NCI-H1092 treated with DMSO at 0.1 percent for 48 hours (cell line): Measurements from ENCODE around the gene TMEM178B.
"Not testable (repeated sequence)": the region's sequence is repeated elsewhere in the genome, so short reads cannot be mapped to it uniquely, and the experiment has no call there.

Experiments used
- DNase-seq: peaks from one replicate; lab custom pipeline; 2025; lab: John Stamatoyannopoulos, UW

TMEM178B gene

GRCh38 chr7:141074162-141074991 is 513 bp downstream of the TMEM178B start:
- peak; percentile 78 for DNase-seq

- peak; percentile 77 for DNase-seq
Observed at GRCh38 chr7:141074997-141075396, 1.1 kb downstream of the TMEM178B start.

GRCh38 chr7:141076377-141076776 is 2.5 kb downstream of the TMEM178B start:
- peak; percentile 90 for DNase-seq

- DNase-seq, result no peak
Observed at GRCh38 chr7:141079219-141079618, 5.4 kb downstream of the TMEM178B start.

- not testable (repeated sequence) for DNase-seq
Observed at GRCh38 chr7:141089490-141089889, 15.6 kb downstream of the TMEM178B start.

GRCh38 chr7:141094336-141095070 is 20.6 kb downstream of the TMEM178B start:
- DNase-seq, result no peak

- DNase-seq, result no peak
Observed at GRCh38 chr7:141097430-141097829, 23.6 kb downstream of the TMEM178B start.

GRCh38 chr7:141102436-141102835 is 28.6 kb downstream of the TMEM178B start:
- DNase-seq, result no peak

GRCh38 chr7:141103847-141104429 is 30.1 kb downstream of the TMEM178B start:
- DNase-seq, result no peak

- no peak for DNase-seq
Observed at GRCh38 chr7:141113131-141113530, 39.3 kb downstream of the TMEM178B start.

GRCh38 chr7:141114029-141114664 is 40.3 kb downstream of the TMEM178B start:
- peak; percentile 42 for DNase-seq

- peak; percentile 99 for DNase-seq
Observed at GRCh38 chr7:141115965-141116364, 42.1 kb downstream of the TMEM178B start.

GRCh38 chr7:141116661-141117060 is 42.8 kb downstream of the TMEM178B start:
- DNase-seq, result not testable (repeated sequence)

GRCh38 chr7:141118767-141119166 is 44.9 kb downstream of the TMEM178B start:
- no peak for DNase-seq

GRCh38 chr7:141119187-141119586 is 45.3 kb downstream of the TMEM178B start:
- DNase-seq, result no peak

GRCh38 chr7:141122736-141123135 is 48.9 kb downstream of the TMEM178B start:
- peak; percentile 46 for DNase-seq

GRCh38 chr7:141123522-141123921 is 49.7 kb downstream of the TMEM178B start:
- no peak for DNase-seq

- no peak for DNase-seq
Observed at GRCh38 chr7:141126107-141126506, 52.2 kb downstream of the TMEM178B start.

- no peak for DNase-seq
Observed at GRCh38 chr7:141128506-141128905, 54.6 kb downstream of the TMEM178B start.

GRCh38 chr7:141128931-141129330 is 55.1 kb downstream of the TMEM178B start:
- DNase-seq, result no peak

GRCh38 chr7:141132671-141133070 is 58.8 kb downstream of the TMEM178B start:
- DNase-seq, result no peak

GRCh38 chr7:141133646-141134045 is 59.8 kb downstream of the TMEM178B start:
- DNase-seq, result no peak
